Adipose tissue (tissue), 3 donors: ENCODE data around the gene ZC2HC1C. TPM values are rescaled to one million over a fixed set of nuclear protein-coding genes. Genes with fewer than 3 reads are reported as not detected.

ENCODE experiments used
- H3K27ac ChIP-seq: one replicate; pipeline ENCODE4 v1.5.1; 2013; ENCODE audit warnings: low read depth, low read length
- WGBS, 3 donors: extraction: QIAGEN DNeasy Blood & Tissue Kit; methylation state at CpG; one replicate each; pipeline ENCODE4 v1.1.7; 2013; 5-methylcytosine and 5-hydroxymethylcytosine counted together
- polyA plus RNA-seq, 3 donors: library from polyadenylated mRNA; stranded (reverse); fragments of 200-250 nt; gene quantifications; one replicate each; pipeline ENCODE4 v1.2.3, GENCODE V29; 2013
- donor health status: healthy with polysubstance abuse.
- donor health status: Bipolar disorder and iron deficiency.
- donor health status: healthy.

The ZC2HC1C gene, protein sequence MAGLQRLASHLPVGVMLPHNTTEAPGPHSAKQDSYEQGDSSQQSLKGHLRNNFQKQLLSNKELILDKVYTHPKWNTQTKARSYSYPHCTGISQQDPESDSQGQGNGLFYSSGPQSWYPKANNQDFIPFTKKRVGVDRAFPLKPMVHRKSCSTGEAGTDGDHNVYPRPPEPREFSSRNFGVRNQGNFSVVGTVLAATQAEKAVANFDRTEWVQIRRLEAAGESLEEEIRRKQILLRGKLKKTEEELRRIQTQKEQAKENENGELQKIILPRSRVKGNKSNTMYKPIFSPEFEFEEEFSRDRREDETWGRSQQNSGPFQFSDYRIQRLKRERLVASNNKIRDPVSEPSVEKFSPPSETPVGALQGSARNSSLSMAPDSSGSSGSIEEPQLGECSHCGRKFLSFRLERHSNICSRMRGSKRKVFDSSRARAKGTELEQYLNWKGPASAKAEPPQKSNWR
- 1 to 10 TPM in 2 of 3 donors, under 1 TPM in 1; 0.88 to 5.5 (median 3.6) TPM for polyA plus RNA-seq

DNA sequence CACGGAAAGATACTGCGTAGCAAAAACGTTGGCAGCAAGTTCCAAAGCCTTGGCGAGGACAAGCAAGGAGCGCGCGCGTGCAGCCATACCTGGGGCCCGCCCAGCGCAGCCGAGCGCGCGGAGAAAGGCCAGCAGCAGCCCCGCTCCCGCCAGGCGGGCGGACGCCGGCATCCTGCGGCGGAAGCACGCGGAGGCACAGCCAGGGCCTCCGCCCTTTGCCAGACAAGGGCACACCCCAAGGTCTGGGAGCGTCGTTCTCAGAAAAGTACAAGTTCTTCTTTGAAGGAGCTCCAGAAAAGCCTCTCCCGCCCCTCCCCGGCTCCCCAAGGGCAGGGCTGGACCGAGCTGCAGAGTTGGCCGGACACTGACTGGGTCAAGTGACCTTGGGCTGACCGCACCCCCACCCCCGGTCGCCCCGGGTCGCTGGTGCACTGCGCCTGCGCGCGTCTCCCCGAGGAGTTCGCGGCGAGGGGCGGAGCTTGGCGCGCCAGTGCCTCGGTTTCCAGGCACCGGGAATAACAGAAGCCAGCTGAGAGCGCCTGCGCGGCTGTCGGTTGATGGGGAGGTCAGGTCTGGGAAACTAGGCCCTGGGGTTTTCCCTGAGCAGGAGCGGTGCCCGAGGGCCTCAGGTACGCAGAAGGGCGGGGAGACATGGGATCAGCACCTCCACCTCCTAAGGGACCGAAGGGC, at the start of gene ZC2HC1C:
Gene ZC2HC1C, plus strand, starts transcription at position 521 of the 690 bp plus-strand sequence. CDS start 933 bp downstream, outside the sequence.
- peak within 1 kb of the TSS; percentile 21 for H3K27ac ChIP-seq
- 1 to 3% (median 2%) methylated on average over 58 of the region's 58 CpGs for WGBS, 3 donors

DNA sequence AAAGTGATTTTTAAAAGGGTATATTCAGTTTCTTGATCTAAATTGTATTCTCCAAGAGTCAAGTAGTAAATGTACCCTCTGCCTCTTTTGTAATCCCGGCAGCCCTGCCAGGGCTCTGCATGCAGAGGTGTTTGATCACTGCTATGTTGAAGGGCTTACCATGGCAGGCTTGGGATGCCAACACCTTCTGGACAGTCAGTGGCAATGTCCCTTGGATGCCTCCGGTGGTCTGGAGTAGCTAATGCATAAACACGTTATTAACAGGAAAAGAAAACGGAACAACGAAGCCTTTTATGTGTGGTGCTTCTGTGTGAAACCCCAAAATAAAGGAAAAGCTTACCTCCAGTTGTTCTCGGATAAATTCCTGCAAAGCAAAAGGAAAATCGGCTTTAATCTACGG, 46.8 kb upstream of the ZC2HC1C start:
- WGBS, 3 donors: 75 to 86% (median 78%) methylated on average over 8 of the region's 8 CpGs
- no peak overlapping the region for H3K27ac ChIP-seq

DNA sequence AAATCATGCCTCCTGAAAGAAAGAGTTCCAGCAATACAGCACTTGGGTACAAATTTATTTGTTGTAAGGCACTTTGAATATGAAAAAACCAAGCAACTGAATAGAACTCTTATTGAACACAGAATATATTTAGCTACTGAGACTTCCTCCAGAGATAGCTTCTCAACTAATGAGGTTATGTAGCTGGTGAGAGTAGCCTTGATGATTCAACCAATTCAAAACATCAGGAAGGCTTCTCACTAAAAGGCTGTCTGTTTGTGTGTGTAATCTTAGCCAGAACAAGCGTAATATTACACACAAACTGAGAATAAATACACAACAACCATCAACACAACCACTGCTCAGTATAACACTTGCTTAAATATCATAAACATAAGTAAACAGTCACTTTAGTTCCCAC, 46.3 kb upstream of the ZC2HC1C start:
- no peak overlapping the region for H3K27ac ChIP-seq
- 90 to 93% (median 93%) methylated on average over 1 of the region's 1 CpG for WGBS, 3 donors

DNA sequence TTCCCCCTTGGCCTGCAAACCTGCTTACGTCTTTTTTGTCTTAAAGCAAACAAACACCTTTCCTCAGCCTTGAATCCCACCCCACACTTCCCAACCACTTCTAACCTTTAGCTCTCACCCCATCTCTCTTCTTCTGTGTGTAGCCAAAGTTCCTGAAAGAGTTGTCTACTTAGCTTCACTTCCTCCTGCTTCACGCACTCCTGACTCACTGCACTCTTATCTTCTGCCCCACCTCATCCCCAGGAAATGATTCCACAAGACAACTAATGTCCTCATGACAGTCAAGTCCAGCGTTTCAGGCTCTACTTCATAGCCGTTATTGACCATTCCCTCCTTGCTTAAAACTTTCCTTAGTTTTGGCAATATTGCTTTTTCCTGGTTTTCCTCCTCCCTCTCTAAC, 44.4 kb upstream of the ZC2HC1C start:
- WGBS, 3 donors: 49 to 78% (median 51%) methylated on average over 4 of the region's 4 CpGs
- H3K27ac ChIP-seq: no peak overlapping the region

DNA sequence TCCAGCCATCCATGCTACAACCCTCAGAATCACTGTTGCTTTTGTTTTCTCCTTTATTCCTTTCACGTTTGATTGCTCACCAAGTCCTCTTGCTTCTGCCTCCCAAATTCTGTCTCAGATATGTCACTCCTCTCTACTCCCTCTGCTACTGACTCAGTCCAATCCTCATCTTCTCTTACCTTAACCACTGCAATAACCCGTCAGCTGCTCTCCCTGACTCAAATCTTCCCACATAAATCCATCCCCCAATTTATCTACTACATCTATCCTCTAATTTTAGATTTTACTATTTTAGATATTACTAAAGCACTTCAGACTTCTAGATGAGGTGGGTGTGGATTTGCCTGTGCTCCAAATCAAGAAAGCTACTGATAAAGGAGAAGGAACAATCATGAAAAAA, 43.6 kb upstream of the ZC2HC1C start:
- WGBS, 3 donors: 93 to 98% (median 94%) methylated on average over 2 of the region's 2 CpGs
- no peak overlapping the region for H3K27ac ChIP-seq

DNA sequence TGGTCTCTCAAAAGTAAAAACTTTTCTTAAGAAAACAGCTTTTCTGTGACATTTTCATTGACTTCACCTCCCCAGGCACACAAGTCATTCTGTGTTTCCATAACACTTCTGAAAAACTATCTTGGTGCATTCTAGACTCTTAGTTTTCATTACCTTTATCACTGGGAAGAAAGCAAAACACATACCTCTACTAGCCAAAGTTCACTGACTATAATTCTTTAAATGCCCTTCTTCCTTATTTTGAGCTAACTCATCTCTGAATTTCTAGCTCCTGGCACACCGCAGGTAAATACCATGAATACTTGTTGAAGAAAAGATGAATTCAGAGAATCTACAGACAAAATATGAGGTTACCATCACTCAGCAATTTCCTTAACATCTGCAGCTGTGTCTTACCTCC, 39.3 kb upstream of the ZC2HC1C start:
- no peak overlapping the region for H3K27ac ChIP-seq
- 0% methylated on average over 1 of the region's 1 CpG for WGBS, 3 donors

DNA sequence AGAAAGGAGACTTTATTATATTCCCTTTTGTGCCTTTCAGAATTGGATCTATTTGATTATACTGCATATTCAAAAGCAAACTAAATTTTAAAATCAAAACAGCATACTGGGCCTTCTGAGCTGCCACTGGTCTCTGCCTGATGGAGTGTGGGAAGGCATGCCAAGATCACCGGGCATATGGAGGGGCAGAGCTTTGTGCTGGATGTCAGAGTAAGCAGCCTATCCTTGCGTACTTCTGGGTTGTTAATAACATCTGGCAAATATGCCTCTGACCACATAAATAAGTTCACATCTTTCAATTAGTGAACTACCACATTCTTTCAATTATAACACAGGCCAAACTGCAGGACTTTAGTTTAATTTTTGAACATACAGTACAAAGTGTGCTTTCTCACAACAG, 36.5 kb upstream of the ZC2HC1C start:
- no peak overlapping the region for H3K27ac ChIP-seq
- 94 to 97% (median 95%) methylated on average over 2 of the region's 2 CpGs for WGBS, 3 donors

DNA sequence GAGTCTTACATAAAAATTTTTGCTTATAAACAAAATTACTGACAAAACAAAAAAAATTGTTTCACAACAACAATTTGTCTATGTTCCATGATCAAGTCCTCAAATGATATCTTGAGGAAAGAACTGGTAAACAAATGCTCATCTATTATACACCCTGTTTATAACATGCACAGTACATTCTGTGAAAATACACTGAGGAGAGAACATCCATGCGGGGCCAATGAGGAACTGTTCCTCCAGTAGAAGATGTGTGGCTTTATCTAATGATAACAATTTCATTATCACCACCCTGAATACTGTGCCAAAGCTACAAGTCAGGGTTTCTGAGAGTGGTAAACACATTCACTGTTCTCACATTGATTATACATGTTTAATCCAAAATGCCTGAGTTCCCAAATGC, 28.9 kb upstream of the ZC2HC1C start:
- WGBS, 3 donors: 81 to 91% (median 84%) methylated on average over 1 of the region's 1 CpG
- H3K27ac ChIP-seq: no peak overlapping the region

DNA sequence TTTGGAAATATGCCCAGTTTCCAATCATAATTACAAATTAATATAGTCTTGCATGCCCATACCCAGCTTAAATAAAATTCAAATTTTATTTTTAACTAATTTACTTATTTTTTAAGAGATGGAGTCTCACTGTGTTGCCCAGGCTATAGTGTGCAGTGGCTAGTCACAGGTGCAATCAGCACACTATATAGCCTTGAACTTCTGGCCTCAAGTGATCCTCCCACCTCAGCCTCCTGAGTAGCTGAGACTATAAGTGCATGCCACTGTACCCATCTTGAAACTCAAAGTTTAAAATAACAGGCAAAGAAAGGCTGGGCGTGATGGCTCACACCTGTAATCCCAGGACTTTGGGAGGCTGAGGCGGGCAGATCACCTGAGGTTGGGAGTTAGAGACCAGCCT, 28.5 kb upstream of the ZC2HC1C start:
- 95 to 100% (median 98%) methylated on average over 2 of the region's 2 CpGs for WGBS, 3 donors
- no peak overlapping the region for H3K27ac ChIP-seq

DNA sequence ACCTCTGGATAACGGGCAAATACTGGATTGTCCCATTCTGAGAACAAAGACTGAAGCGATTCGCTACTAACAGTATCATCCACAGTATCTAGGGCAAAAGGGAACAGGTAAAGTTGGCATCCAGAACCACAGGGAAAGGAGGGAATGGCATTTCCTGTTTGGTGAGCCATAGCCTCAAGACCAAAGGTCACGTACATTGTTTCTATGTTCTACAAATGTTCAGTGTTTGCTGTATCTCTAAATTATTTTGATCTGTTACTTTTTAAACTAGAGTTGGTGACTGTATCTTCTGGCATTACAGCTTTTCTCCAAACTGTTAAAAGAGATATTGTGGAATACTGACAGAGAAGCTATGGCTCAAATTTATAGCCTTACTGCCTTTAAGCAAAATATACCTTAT, 27.8 kb upstream of the ZC2HC1C start:
- no peak overlapping the region for H3K27ac ChIP-seq
- 34 to 96% (median 89%) methylated on average over 4 of the region's 4 CpGs for WGBS, 3 donors

DNA sequence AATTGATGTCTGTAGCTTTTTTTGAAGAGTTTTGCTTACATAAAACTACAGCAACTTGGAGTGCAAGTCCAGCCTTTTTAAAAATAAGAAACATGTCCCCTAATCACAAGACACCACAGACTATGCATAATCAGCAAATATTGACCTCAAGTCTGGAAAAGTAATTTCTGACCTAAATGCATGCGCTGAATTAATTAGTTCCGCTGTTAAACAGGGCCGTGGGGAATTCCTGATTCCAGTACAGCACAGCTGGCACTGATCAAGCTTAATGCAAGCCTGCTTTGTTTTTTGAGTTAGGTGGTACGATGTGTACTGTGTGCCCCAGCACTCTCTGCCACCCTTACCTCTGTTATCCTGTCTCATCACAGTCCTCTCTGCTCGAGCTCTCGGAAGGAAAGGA, 27.4 kb upstream of the ZC2HC1C start:
- no peak overlapping the region for H3K27ac ChIP-seq
- 21 to 60% (median 53%) methylated on average over 6 of the region's 6 CpGs for WGBS, 3 donors

DNA sequence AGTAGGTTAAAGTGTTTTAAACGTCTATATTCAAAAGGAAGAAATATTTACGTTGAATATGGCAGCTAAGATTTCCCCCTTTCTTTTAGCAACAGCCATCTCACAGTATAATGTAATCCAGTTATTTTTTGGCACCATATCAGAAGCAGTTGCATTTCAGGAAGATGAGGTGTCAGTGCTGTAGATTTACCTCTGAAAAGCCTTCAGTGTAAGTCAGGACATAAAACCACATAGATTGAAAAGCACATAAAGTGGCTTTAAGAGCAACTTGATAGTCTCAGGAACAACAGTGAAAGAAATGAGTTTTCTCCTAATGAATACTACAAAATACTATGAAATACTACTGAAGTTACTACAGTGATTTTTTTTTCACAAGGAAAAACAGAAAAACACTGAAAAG, 25.1 kb upstream of the ZC2HC1C start:
- WGBS, 3 donors: 13 to 23% (median 21%) methylated on average over 2 of the region's 2 CpGs
- H3K27ac ChIP-seq: no peak overlapping the region

DNA sequence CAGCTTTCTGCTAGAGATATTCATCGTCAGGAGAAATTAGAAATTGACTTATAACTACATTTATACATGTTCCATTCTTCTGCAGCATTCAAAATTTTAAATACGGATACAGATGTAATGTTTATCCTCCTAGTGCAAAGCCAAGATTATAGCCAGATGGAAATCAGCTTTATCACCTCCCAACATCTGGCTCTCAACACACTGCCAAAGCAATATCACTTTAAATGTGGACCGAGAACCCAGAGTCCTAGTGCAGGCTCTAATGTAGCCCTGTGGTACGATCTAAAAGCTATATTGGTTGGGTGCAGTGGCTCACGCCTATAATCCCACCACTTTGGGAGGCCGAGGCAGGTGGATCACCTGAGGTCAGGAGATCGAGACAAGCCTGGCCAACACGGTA, 24.7 kb upstream of the ZC2HC1C start:
- 61 to 78% (median 66%) methylated on average over 8 of the region's 8 CpGs for WGBS, 3 donors
- H3K27ac ChIP-seq: no peak overlapping the region

DNA sequence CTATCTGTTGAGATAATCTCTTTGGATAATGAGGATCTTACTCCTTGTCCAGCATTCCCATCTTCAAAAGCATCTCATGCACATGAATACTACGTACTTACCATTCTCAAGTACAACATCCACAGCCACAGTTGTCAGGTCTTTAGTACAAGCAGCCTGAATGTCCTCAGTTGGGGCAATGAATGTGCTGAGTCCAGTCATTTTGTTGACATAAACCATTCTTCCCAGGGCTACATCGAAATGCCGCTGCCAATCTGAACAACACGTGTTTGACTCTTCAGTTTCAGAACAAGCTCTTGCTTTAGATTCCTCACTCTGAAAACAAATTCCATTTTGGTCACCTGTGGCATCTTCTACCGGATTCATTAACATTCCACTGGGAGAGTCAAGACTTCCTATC, 23.2 kb upstream of the ZC2HC1C start:
- 87 to 96% (median 95%) methylated on average over 5 of the region's 5 CpGs for WGBS, 3 donors
- no peak overlapping the region for H3K27ac ChIP-seq

DNA sequence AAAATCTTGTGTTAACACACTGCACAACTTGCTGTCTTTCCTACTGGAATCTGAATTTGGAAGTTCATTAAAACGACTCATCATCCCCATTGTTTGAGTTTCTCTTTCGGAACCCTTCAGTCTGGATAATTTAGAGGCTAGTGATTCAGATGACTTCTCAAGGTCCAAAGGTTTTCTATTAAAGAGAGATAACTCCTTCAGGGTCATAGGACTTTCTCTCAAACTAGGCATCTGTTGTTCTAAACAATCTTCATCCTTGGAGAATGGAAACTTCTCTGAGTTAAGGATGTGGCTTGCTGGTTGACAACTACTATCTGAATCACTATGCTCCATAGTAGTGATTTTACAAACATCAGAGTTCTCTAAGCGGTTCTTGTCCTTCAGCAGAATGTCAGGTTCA, 22.5 kb upstream of the ZC2HC1C start:
- WGBS, 3 donors: 93 to 97% (median 96%) methylated on average over 3 of the region's 3 CpGs
- H3K27ac ChIP-seq: no peak overlapping the region

DNA sequence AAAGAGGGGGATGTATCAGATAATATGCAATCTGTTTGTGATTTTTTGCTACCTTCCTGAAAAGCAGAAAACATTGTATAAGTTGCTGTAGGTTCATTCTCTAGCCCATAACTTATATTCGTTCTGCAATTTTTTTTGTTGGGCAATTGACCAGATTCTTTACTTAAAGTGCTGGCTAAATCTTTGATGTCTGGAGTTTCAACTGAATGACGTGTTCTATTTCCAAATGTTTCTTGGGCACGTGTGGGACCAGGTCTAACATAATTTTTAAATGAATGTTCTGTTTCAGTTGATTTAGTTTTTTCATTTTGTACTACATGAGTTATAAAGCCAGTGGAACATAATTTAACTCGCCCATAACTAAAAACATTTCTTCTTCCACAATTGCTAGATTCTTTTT, 21.9 kb upstream of the ZC2HC1C start:
- 87 to 90% (median 88%) methylated on average over 4 of the region's 4 CpGs for WGBS, 3 donors
- no peak overlapping the region for H3K27ac ChIP-seq

DNA sequence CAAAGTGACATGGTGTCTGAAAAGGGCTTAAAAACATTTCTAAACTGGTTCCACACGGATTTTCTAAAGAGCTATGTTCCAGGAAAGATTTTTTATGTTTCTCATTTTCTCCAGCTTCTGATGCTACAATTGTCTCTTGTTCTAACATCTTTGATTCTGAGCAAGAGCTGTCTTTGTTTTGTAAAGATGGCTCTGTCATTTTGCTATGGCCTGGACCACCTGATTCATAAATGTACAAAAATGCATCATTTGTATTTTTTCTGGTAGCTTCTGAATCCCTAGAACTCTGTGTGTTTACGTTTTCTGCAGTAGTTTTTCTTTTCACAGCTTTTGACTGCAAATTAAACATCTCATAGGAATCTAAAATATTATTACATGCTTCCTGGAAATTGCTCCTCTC, 21.3 kb upstream of the ZC2HC1C start:
- WGBS, 3 donors: 88 to 93% (median 90%) methylated on average over 2 of the region's 2 CpGs
- no peak overlapping the region for H3K27ac ChIP-seq

DNA sequence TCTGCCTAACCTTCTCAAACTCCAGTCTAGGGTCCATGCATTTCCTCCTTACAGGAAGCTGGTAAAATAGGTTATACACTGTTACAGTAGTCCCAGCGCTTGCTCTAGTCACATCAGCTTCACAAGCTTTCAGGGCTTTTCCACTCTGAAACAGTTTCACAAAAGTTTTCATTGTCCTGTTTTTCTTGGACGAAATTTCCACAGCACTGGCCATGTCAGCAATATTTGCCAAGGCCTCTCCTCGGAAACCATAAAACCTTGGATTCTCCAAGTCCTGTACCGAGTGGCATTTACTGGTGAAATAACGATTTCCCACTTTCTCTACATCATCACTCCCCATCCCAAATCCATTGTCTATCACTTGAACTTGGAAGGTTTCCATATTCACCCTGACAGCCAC, 20.3 kb upstream of the ZC2HC1C start:
- no peak overlapping the region for H3K27ac ChIP-seq
- WGBS, 3 donors: 67 to 88% (median 73%) methylated on average over 5 of the region's 5 CpGs

DNA sequence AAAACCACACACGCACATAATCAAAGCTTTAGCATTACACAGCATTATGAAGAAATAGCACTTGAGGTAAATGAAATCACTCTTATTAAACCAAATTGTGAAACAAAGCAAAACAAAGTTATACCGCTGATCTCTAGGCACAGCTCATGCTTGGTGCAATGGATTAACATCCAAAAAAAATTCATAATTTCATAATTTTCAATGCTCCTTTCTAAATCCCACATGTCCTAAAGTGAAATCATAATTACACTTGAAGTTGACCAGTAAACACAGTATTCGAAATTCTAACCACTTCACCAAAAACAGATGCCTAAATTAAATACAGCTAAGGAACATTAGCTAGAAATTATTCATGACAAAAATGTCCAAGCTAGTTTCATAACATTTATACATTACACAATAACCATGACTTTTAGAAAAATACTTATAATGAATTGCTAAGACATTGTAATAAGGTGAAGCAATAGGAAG, 19.7 kb upstream of the ZC2HC1C start:
- H3K27ac ChIP-seq: no peak overlapping the region
- WGBS, 3 donors: 39 to 87% (median 49%) methylated on average over 3 of the region's 3 CpGs
